ENCODE results near the gene FITM1.
A peak's percentile ranks its signal among the peaks of the same experiment; 100 is the strongest.

FITM1 gene

GRCh38 chr14:24095271-24096068, 35.0 kb upstream of the FITM1 start (continued):
- TF ChIP-seq, protein P1, sequence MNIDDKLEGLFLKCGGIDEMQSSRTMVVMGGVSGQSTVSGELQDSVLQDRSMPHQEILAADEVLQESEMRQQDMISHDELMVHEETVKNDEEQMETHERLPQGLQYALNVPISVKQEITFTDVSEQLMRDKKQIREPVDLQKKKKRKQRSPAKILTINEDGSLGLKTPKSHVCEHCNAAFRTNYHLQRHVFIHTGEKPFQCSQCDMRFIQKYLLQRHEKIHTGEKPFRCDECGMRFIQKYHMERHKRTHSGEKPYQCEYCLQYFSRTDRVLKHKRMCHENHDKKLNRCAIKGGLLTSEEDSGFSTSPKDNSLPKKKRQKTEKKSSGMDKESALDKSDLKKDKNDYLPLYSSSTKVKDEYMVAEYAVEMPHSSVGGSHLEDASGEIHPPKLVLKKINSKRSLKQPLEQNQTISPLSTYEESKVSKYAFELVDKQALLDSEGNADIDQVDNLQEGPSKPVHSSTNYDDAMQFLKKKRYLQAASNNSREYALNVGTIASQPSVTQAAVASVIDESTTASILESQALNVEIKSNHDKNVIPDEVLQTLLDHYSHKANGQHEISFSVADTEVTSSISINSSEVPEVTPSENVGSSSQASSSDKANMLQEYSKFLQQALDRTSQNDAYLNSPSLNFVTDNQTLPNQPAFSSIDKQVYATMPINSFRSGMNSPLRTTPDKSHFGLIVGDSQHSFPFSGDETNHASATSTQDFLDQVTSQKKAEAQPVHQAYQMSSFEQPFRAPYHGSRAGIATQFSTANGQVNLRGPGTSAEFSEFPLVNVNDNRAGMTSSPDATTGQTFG (tag by site-specific recombination; IDR thresholded peaks at IDR 0.05; ENCODE audit: borderline replicate concordance), result no peak
- TF ChIP-seq EGR2 (tag by site-specific recombination; IDR thresholded peaks at IDR 0.05; ENCODE audit: low read depth) (0 out of 2 replicates have a peak, but pooled peaks have one; percentile 20), BCL6B (tag by site-specific recombination; IDR thresholded peaks at IDR 0.05) (peak; percentile 95), ZNF341 (tag by site-specific recombination; IDR thresholded peaks at IDR 0.05; ENCODE audit: low read depth) (peak; percentile 98), ZNF624 (tag by site-specific recombination; IDR thresholded peaks at IDR 0.05) (no peak)

- H3K36me3 ChIP-seq (ENCODE audit: control insufficient read depth in 2 of 2, insufficient read depth in 1 of 2, low read length in 2 of 2), result peaks cover 0 to 40% of the 10 kb centered on the region in 2 experiments; a peak in 2 of 3 replicates
- TF ChIP-seq ZNF600 (tag by site-specific recombination; IDR thresholded peaks at IDR 0.05) (peak; percentile 43; the same call in 1 of the 2 replicates), ZNF473 (tag by site-specific recombination; IDR thresholded peaks at IDR 0.05) (no peak), ZBTB8A (tag by site-specific recombination; IDR thresholded peaks at IDR 0.05) (no peak)
- POLR2A ChIA-PET, result interaction anchor here (1.9 kb wide), 1 partner anchor 17 kb away, joined by 6 read pairs; the partner anchor contains the start of genes DCAF11 and NRL
Observed at GRCh38 chr14:24096545-24097181, 33.8 kb upstream of the FITM1 start.

DNA sequence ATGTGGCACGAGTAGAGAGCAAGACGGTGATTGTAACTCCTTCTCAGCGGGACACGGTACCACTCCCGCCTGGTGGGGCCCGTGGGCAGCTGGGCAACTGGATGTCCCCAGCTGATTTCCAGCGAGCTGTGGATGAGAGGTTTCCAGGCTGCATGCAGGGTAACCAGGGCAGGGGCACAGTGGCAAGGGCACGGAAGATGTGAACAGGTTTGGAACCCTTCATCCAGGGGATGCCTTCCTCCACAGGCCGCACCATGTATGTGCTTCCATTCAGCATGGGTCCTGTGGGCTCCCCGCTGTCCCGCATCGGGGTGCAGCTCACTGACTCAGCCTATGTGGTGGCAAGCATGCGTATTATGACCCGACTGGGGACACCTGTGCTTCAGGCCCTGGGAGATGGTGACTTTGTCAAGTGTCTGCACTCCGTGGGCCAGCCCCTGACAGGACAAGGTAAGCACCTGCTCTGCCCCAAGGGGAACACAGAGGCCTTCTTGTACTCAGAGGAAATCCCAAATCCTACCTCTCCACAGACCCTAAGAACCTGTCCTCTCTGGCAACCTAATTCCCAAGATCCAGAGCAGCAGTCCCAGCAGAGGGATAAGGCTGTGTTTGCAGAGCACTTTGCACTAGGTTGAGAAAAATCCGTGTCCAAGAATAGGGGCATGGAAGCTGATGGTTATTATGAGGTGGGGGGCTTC, 32.1 kb upstream of the FITM1 start:
- Histone ChIP-seq H3K27ac (ENCODE audit: extremely low read depth, low read depth, low read length) (no peak overlapping the region), H3K36me3 (ENCODE audit: control insufficient read depth in 2 of 2, insufficient read depth in 1 of 2, low read length in 2 of 2) (peaks cover 0 to 52% of the 10 kb centered on the region in 2 experiments; a peak in 2 of 3 replicates), H3K4me1 (ENCODE audit: control insufficient read depth, insufficient read depth, low read length) (peaks cover 3% of the 10 kb centered on the region; the same call in 1 of the 2 replicates), H3K4me3 (ENCODE audit: low read depth, low read length) (no peak overlapping the region), H3K9me3 (ENCODE audit: control insufficient read depth, insufficient read depth, low read depth, low read length) (no peaks in the 10 kb centered on the region)
- ChIA-PET POLR2A (interaction anchor here (0.8 to 1.9 kb wide), 3 partner anchors 12 to 38 kb away, joined by 3 to 6 read pairs (median 6); partner anchors contain the start of genes DCAF11, NRL and PSME1), CTCF (interaction anchor here (3.0 to 9.4 kb wide), 2 partner anchors 9 to 40 kb away, joined by 20 to 145 read pairs; no protein-coding TSS in a partner anchor)
- TF ChIP-seq ZNF24 (tag by site-specific recombination; IDR thresholded peaks at IDR 0.05), result no peak
- peak; percentile 10; the same call in 1 of the 2 replicates for TF ChIP-seq ZIC2 (tag by site-specific recombination; IDR thresholded peaks at IDR 0.05)

More at GRCh38 chr14:24096545-24097181, 33.8 kb upstream of the FITM1 start:
- no peak overlapping the region for H3K27ac ChIP-seq (ENCODE audit: extremely low read depth, low read depth, low read length)
- CTCF ChIA-PET, result interaction anchor here (0.7 to 9.4 kb wide), 4 partner anchors 10 to 374 kb away, joined by 3 to 145 read pairs (median 12); partner anchors contain the start of gene IRF9
- H3K4me3 ChIP-seq (ENCODE audit: low read depth, low read length), result no peak overlapping the region
- peaks cover 3% of the 10 kb centered on the region; the same call in 1 of the 2 replicates for H3K4me1 ChIP-seq (ENCODE audit: control insufficient read depth, insufficient read depth, low read length)
- no peaks in the 10 kb centered on the region for H3K9me3 ChIP-seq (ENCODE audit: control insufficient read depth, insufficient read depth, low read depth, low read length)

All from HEK293 (cell line).